Caco-2 (cell line): ENCODE results near the gene CINP. TPM values are rescaled to one million over a fixed set of nuclear protein-coding genes. Genes with fewer than 3 reads are reported as not detected.

Experiments
- BruUV-seq: library from RNA; stranded (reverse); fragments of 400-500 nt; replicated peaks from 2 replicates; lab custom pipeline; 2021; lab: Mats Ljungman, UMichigan
- CTCF ChIA-PET: fragments of 300-600 bp; sonication (Branson Sonifier 250); formaldehyde crosslinking; loops from one replicate; lab custom pipeline; 2022; ENCODE audit warnings: antibody characterized with exemption; lab: Charles Lee
- POLR2A ChIA-PET: fragments of 300-600 bp; sonication (Branson Sonifier 250); formaldehyde crosslinking; loops from one replicate; lab custom pipeline; 2022; ENCODE audit warnings: antibody characterized with exemption; lab: Charles Lee
- DNase-seq, 2 experiments: peaks; one replicate each; pipeline versions ENCODE4 v3.0.0 to v3.0.0-alpha.2; 2020 to 2022
- H3K27me3 ChIP-seq: replicated peaks from 2 replicates; pipeline ENCODE4 v1.6.0; 2011; ENCODE audit warnings: low read length; ENCODE audit not compliant: control insufficient read depth, insufficient read depth
- H3K36me3 ChIP-seq: 2 replicates; pipeline ENCODE4 v1.5.1; 2011; ENCODE audit warnings: low read length; ENCODE audit not compliant: control insufficient read depth, insufficient read depth
- H3K4me1 ChIP-seq: fragments of 250-450 bp; sonication (Bioruptor Pico); 2 replicates; pipeline ENCODE4 v1.5.1; 2020; ENCODE audit warnings: mild to moderate bottlenecking
- H3K4me3 ChIP-seq: 2 replicates; pipeline ENCODE4 v1.5.1; 2011; ENCODE audit warnings: low read depth, mild to moderate bottlenecking, control low read depth, low read length
- H3K9me3 ChIP-seq: fragments of 250-450 bp; sonication (Bioruptor Pico); 2 replicates; pipeline ENCODE4 v1.5.1; 2020; ENCODE audit warnings: mild to moderate bottlenecking, moderate library complexity
- H3K27ac Mint-ChIP-seq: one replicate; pipeline ENCODE4 v1.8.0; 2022; ENCODE audit warnings: mixed read lengths; ENCODE audit not compliant: unreplicated experiment
- H3K27me3 Mint-ChIP-seq: one replicate; pipeline ENCODE4 v1.8.0; 2022; ENCODE audit warnings: mixed read lengths; ENCODE audit not compliant: insufficient read depth, unreplicated experiment
- H3K36me3 Mint-ChIP-seq: one replicate; pipeline ENCODE4 v1.8.0; 2022; ENCODE audit warnings: mild to moderate bottlenecking, mixed read lengths; ENCODE audit not compliant: insufficient read depth, unreplicated experiment
- H3K4me1 Mint-ChIP-seq: one replicate; pipeline ENCODE4 v1.8.0; 2022; ENCODE audit warnings: low read depth, mixed read lengths; ENCODE audit not compliant: unreplicated experiment
- H3K4me3 Mint-ChIP-seq: one replicate; pipeline ENCODE4 v1.8.0; 2022; ENCODE audit warnings: mild to moderate bottlenecking, moderate library complexity, mixed read lengths; ENCODE audit not compliant: unreplicated experiment
- H3K9me3 Mint-ChIP-seq: one replicate; pipeline ENCODE4 v1.8.0; 2022; ENCODE audit warnings: mixed read lengths; ENCODE audit not compliant: unreplicated experiment
- CTCF ChIP-seq, 2 experiments: fragments of 200-600 bp in 1 of 2; IDR thresholded peaks; 1 replicate in 1 of 2; 2 replicates in 1 of 2; pipeline versions ENCODE4 v1.5.1 to v1.8.0; 2011 to 2022; ENCODE audit warnings: antibody characterized with exemption in 1 of 2, control low read depth in 1 of 2, inconsistent platforms in 1 of 2, low read depth in 1 of 2, low read length in 1 of 2, mild to moderate bottlenecking in 1 of 2, moderate library complexity in 1 of 2; ENCODE audit not compliant: insufficient read depth in 1 of 2, severe bottlenecking in 1 of 2, unreplicated experiment in 1 of 2
- intact Hi-C: fragments of 100-400 bp; cut with micrococcal nuclease; formaldehyde crosslinking; loops from one replicate; pipeline ENCODE4 v1.10.0; 2022; ENCODE audit not compliant: unreplicated experiment
- total RNA-seq: library from RNA; stranded (reverse); gene quantifications from 2 replicates; pipeline ENCODE4 v1.2.3, GENCODE V29; 2022

Gene CINP
- total RNA-seq, 1 experiment from 2014 or later = 38.9 TPM

- Mint-ChIP-seq H3K4me3 (peak overlapping the region; percentile 89), H3K27me3 (no peaks in the 10 kb centered on the region), H3K9me3 (no peaks in the 10 kb centered on the region), H3K4me1 (peaks cover 21% of the 10 kb centered on the region), H3K36me3 (peaks cover 38% of the 10 kb centered on the region), H3K27ac (no peak overlapping the region)
- peak; percentile 72 to 83 for DNase-seq
- ChIA-PET CTCF (interaction anchor here (0.5 to 2.1 kb wide), 11 partner anchors 9 to 353 kb away, joined by 3 to 17 read pairs (median 5); partner anchors contain the start of gene MOK), POLR2A (interaction anchor here (0.6 kb wide), 1 partner anchor 236 kb away, joined by 17 read pairs; no protein-coding TSS in a partner anchor)
- Histone ChIP-seq H3K27me3 (no peaks in the 10 kb centered on the region), H3K4me3 (peak overlapping the region; percentile 49), H3K9me3 (no peaks in the 10 kb centered on the region), H3K36me3 (no peaks in the 10 kb centered on the region), H3K4me1 (peaks cover 13% of the 10 kb centered on the region)
- intact Hi-C loops = loop anchor here (1.0 to 5.0 kb wide), 5 partner anchors 79 to 743 kb away; partner anchors contain the start of genes CDC42BPB, DYNC1H1 and WDR20
- peak; percentile 94 to 95 for TF ChIP-seq CTCF (IDR thresholded peaks at IDR 0.05; ENCODE audit: insufficient read depth in 1 of 2, low read depth in 1 of 2, low read length in 1 of 2, severe bottlenecking in 1 of 2, unreplicated experiment in 1 of 2)
- no TSS peak for BruUV-seq
Observed at GRCh38 chr14:102314242-102315011, 48.3 kb downstream of the CINP start.

- 0 out of 2 replicates have a peak, but pooled peaks cover 3% of the 10 kb centered on the region for H3K4me1 ChIP-seq
- Mint-ChIP-seq H3K27me3 (peaks cover 9% of the 10 kb centered on the region), H3K27ac (peak within 1 kb of the TSS; percentile 97), H3K36me3 (peaks cover 7% of the 10 kb centered on the region), H3K9me3 (no peaks in the 10 kb centered on the region), H3K4me3 (peak within 1 kb of the TSS; percentile 96), H3K4me1 (no peaks in the 10 kb centered on the region)
- no peaks in the 10 kb centered on the region for H3K36me3 ChIP-seq
- BruUV-seq = no TSS peak
- no peaks in the 10 kb centered on the region for H3K27me3 ChIP-seq
- DNase-seq = peak; percentile 96 to 99
- intact Hi-C loops = loop anchor here (2.0 kb wide), 1 partner anchor 70 kb away; no protein-coding TSS in a partner anchor
- no peak for TF ChIP-seq CTCF (IDR thresholded peaks at IDR 0.05; ENCODE audit: insufficient read depth in 1 of 2, low read depth in 1 of 2, low read length in 1 of 2, severe bottlenecking in 1 of 2, unreplicated experiment in 1 of 2)
- POLR2A ChIA-PET = interaction anchor here (0.6 to 0.7 kb wide), 2 partner anchors 28 to 161 kb away, joined by 3 to 4 read pairs; no protein-coding TSS in a partner anchor
- CTCF ChIA-PET = interaction anchor here (0.6 to 1.2 kb wide), 3 partner anchors 9 to 258 kb away, joined by 5 to 17 read pairs (median 7); no protein-coding TSS in a partner anchor
- peak within 1 kb of the TSS; percentile 80 for H3K4me3 ChIP-seq
- H3K9me3 ChIP-seq = no peaks in the 10 kb centered on the region
Observed at GRCh38 chr14:102304611-102305506, 57.8 kb downstream of the CINP start, which contains the start of gene MOK. MOK (minus strand) TSS chr14:102305164; CDS start chr14:102304968, 196 bp downstream.
